PC-9 (cell line): ENCODE measurements around the gene ATP5F1A. TPM values are rescaled to one million over a fixed set of nuclear protein-coding genes. Genes with fewer than 3 reads are reported as not detected.
"Not testable (repeated sequence)": the region's sequence is repeated elsewhere in the genome, so short reads cannot be mapped to it uniquely, and the experiment has no call there.

Experiments
- BruUV-seq: library from RNA; stranded (reverse); fragments of 400-500 nt; replicated peaks from 2 replicates; lab custom pipeline; 2021; lab: Mats Ljungman, UMichigan
- CTCF ChIA-PET: fragments of 300-600 bp; sonication (Branson Sonifier 250); formaldehyde crosslinking; loops from one replicate; lab custom pipeline; 2022; ENCODE audit warnings: antibody characterized with exemption; lab: Charles Lee
- POLR2A ChIA-PET: fragments of 300-600 bp; sonication (Branson Sonifier 250); formaldehyde crosslinking; loops from one replicate; lab custom pipeline; 2022; ENCODE audit warnings: antibody characterized with exemption; ENCODE audit not compliant: unreplicated experiment; lab: Charles Lee
- DNase-seq, 2 experiments: peaks; one replicate each; pipeline versions ENCODE4 v3.0.0 to v3.0.0-alpha.2; 2015 to 2022; ENCODE audit warnings: mixed read lengths in 1 of 2
- H2AFZ ChIP-seq: fragments of 200-600 bp; sonication (generic); 2 replicates; pipeline ENCODE4 v1.8.1; 2017; ENCODE audit warnings: antibody characterized with exemption
- H3F3A ChIP-seq: fragments of 200-600 bp; sonication (generic); 2 replicates; pipeline ENCODE4 v1.8.1; 2017; ENCODE audit warnings: antibody characterized with exemption, mild to moderate bottlenecking, low read depth; ENCODE audit not compliant: insufficient read depth
- H3K27ac ChIP-seq: fragments of 200-600 bp; sonication (generic); 2 replicates; pipeline ENCODE4 v1.6.1; 2016; ENCODE audit warnings: mixed run types
- H3K27me3 ChIP-seq: fragments of 200-600 bp; sonication (generic); 2 replicates; pipeline ENCODE4 v1.6.1; 2016; ENCODE audit warnings: low read depth, mixed run types; ENCODE audit not compliant: insufficient read depth
- H3K36me3 ChIP-seq: fragments of 200-600 bp; sonication (generic); 2 replicates; pipeline ENCODE4 v1.6.1; 2016; ENCODE audit warnings: low read depth, mixed run types
- H3K4me1 ChIP-seq: fragments of 200-600 bp; sonication (generic); replicated peaks from 2 replicates; pipeline ENCODE4 v1.6.1; 2016; ENCODE audit warnings: mixed run types; ENCODE audit not compliant: insufficient read depth
- H3K4me2 ChIP-seq: fragments of 200-600 bp; sonication (generic); 2 replicates; pipeline ENCODE4 v1.6.1; 2017; ENCODE audit warnings: mixed run types
- H3K4me3 ChIP-seq: fragments of 200-600 bp; sonication (generic); 2 replicates; pipeline ENCODE4 v1.6.1; 2016; ENCODE audit warnings: mixed run types
- H3K79me2 ChIP-seq: fragments of 200-600 bp; sonication (generic); 2 replicates; pipeline ENCODE4 v1.6.1; 2017; ENCODE audit warnings: low read depth, mixed run types
- H3K9me2 ChIP-seq: fragments of 200-600 bp; sonication (generic); 2 replicates; pipeline ENCODE4 v1.8.1; 2017; ENCODE audit warnings: mild to moderate bottlenecking; ENCODE audit not compliant: insufficient read depth
- H3K9me3 ChIP-seq: fragments of 200-600 bp; sonication (generic); 2 replicates; pipeline ENCODE4 v1.8.1; 2016; ENCODE audit warnings: low read depth; ENCODE audit not compliant: insufficient read depth
- H4K20me1 ChIP-seq: fragments of 200-600 bp; sonication (generic); 2 replicates; pipeline ENCODE4 v1.8.1; 2017; ENCODE audit not compliant: insufficient read depth
- EZH2 ChIP-seq: fragments of 200-600 bp; sonication (generic); IDR thresholded peaks from 2 replicates; pipeline ENCODE4 v1.8.0; 2017; ENCODE audit warnings: antibody characterized with exemption, low read depth
- intact Hi-C: fragments of 100-400 bp; cut with micrococcal nuclease; formaldehyde crosslinking; loops from one replicate; pipeline ENCODE4 v1.10.0; 2022; ENCODE audit not compliant: unreplicated experiment
- total RNA-seq: library from RNA; stranded (reverse); gene quantifications from 2 replicates; pipeline ENCODE4 v1.2.3, GENCODE V29; 2021
- TF ChIP-seq, protein P1 (sequence below): fragments of 200-600 bp; sonication (generic); conservative IDR thresholded peaks from 2 replicates; pipeline ENCODE4 v1.6.1; 2017; ENCODE audit warnings: mixed run types, antibody characterized with exemption, mild to moderate bottlenecking, moderate library complexity

Gene ATP5F1A
- total RNA-seq, 1 experiment from 2014 or later, result 232 TPM

DNA sequence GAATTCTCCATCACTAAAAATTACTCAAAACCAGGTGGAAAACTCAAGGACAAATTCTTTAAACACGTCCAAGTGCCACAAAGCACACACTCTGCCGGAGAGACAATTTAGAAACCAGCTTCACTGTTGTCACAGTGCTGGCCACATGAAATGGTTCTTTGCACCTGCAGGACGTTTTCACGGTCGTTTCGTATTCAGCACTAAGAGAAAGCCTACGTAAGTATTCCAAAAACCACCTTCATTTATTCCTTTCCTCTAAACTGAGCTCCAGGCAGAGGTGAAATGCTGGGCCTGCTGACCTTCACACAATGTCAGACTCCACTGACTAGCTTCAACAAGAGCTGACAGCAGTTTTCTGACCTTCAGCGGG, 680 bp downstream of the ATP5F1A start:
- TF ChIP-seq EZH2, result no peak
- TF ChIP-seq, protein P1, sequence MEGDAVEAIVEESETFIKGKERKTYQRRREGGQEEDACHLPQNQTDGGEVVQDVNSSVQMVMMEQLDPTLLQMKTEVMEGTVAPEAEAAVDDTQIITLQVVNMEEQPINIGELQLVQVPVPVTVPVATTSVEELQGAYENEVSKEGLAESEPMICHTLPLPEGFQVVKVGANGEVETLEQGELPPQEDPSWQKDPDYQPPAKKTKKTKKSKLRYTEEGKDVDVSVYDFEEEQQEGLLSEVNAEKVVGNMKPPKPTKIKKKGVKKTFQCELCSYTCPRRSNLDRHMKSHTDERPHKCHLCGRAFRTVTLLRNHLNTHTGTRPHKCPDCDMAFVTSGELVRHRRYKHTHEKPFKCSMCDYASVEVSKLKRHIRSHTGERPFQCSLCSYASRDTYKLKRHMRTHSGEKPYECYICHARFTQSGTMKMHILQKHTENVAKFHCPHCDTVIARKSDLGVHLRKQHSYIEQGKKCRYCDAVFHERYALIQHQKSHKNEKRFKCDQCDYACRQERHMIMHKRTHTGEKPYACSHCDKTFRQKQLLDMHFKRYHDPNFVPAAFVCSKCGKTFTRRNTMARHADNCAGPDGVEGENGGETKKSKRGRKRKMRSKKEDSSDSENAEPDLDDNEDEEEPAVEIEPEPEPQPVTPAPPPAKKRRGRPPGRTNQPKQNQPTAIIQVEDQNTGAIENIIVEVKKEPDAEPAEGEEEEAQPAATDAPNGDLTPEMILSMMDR, result no peak
- Histone ChIP-seq H3K4me3 (peak overlapping the region; percentile 100), H3K27me3 (no peaks in the 10 kb centered on the region), H3K79me2 (peaks cover 56% of the 10 kb centered on the region), H3K36me3 (peaks cover 15% of the 10 kb centered on the region; the same call in 1 of the 2 replicates), H2AFZ (peak overlapping the region; percentile 99), H3K9me2 (no peaks in the 10 kb centered on the region), H3F3A (peaks cover 8% of the 10 kb centered on the region), H3K27ac (peak overlapping the region; percentile 55), H4K20me1 (peaks cover 12% of the 10 kb centered on the region), H3K9me3 (no peaks in the 10 kb centered on the region), H3K4me1 (peaks cover 21% of the 10 kb centered on the region), H3K4me2 (peak overlapping the region; percentile 90)
- BruUV-seq, result TSS peak; percentile 37
- no peak for DNase-seq
- intact Hi-C loops, result no loop called here
- POLR2A ChIA-PET, result interaction anchor here (0.7 kb wide), 1 partner anchor 55 kb away, joined by 27 read pairs; no protein-coding TSS in a partner anchor
- CTCF ChIA-PET, result no interaction called here

DNA sequence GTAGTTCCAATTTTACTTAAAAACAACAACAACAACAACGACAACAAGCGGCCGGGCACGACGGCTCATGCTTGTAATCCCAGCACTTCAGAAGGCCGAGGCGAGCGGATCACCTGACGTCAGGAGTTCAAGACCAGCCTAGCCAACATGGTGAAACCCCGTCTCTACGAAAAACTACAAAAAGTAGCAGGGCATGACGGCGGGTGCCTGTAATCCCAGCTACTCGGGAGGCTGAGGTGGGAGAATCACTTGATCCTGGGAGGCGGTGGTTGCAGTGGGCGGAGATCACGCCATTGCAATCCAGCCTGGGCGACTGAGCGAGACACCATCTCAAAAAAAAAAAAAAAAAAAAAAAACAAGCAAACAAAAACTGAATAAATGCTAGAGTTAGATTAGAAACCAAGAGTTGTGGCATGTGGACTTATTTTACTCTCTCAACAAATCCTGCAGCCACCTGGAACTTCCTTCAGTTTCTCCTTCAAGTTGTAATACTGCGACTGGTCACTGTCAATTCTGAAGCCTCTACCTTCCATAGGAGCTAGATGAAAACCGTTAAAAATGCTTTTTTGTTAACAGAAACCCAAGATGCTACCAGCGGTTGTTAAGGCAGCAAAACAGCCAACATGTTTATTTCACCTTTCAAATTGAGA, 1.3 kb downstream of the ATP5F1A start:
- H3K9me3 ChIP-seq, result no peaks in the 10 kb centered on the region
- no peak for DNase-seq
- H3K27me3 ChIP-seq, result no peaks in the 10 kb centered on the region
- intact Hi-C loops, result no loop called here
- peak overlapping the region; percentile 99 for H2AFZ ChIP-seq
- peaks cover 21% of the 10 kb centered on the region for H3K4me1 ChIP-seq
- ChIA-PET POLR2A (no interaction called here), CTCF (no interaction called here)
- peaks cover 57% of the 10 kb centered on the region for H3K79me2 ChIP-seq
- no peaks in the 10 kb centered on the region for H3K9me2 ChIP-seq
- peak overlapping the region; percentile 100 for H3K4me3 ChIP-seq
- no TSS peak for BruUV-seq
- TF ChIP-seq, protein P1, result no peak
- TF ChIP-seq EZH2, result no peak
- peak overlapping the region; percentile 90 for H3K4me2 ChIP-seq
- peaks cover 16% of the 10 kb centered on the region for H3K36me3 ChIP-seq
- H4K20me1 ChIP-seq, result peaks cover 13% of the 10 kb centered on the region
- peaks cover 8% of the 10 kb centered on the region for H3F3A ChIP-seq
- 0 out of 2 replicates have a peak overlapping the region, but pooled peaks have one; percentile 55 for H3K27ac ChIP-seq

DNA sequence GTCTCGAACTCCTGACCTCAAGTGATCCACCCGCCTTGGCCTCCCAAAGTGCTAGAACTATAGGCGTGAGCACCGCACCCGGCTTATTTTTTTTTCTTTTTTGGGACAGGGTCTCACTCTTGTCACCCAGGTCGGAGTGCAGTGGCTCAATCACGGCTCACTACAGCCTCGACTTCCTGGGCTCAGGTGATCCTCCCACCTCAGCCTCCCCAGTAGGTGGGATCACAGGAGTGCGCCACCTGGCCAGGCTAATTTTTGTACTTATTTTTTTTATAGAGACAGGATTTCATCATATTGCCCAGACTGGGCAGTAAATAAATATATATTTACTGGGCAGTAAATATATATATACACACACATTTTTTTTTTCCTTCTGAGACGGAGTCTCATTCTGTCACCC, 2.6 kb downstream of the ATP5F1A start:
- peaks cover 14% of the 10 kb centered on the region for H4K20me1 ChIP-seq
- peaks cover 21% of the 10 kb centered on the region for H3K4me1 ChIP-seq
- no TSS peak for BruUV-seq
- DNase-seq, result no peak
- H3K27ac ChIP-seq, result no peak overlapping the region
- ChIA-PET CTCF (no interaction called here), POLR2A (no interaction called here)
- H3K9me3 ChIP-seq, result no peaks in the 10 kb centered on the region
- TF ChIP-seq EZH2, result no peak
- TF ChIP-seq, protein P1, result no peak
- H3F3A ChIP-seq, result peaks cover 8% of the 10 kb centered on the region
- H3K36me3 ChIP-seq, result peaks cover 28% of the 10 kb centered on the region
- H2AFZ ChIP-seq, result no peak overlapping the region
- H3K27me3 ChIP-seq, result no peaks in the 10 kb centered on the region
- H3K9me2 ChIP-seq, result no peaks in the 10 kb centered on the region
- H3K4me3 ChIP-seq, result no peak overlapping the region
- peak overlapping the region; percentile 90; the same call in 1 of the 2 replicates for H3K4me2 ChIP-seq
- intact Hi-C loops, result no loop called here
- H3K79me2 ChIP-seq, result peaks cover 67% of the 10 kb centered on the region

DNA sequence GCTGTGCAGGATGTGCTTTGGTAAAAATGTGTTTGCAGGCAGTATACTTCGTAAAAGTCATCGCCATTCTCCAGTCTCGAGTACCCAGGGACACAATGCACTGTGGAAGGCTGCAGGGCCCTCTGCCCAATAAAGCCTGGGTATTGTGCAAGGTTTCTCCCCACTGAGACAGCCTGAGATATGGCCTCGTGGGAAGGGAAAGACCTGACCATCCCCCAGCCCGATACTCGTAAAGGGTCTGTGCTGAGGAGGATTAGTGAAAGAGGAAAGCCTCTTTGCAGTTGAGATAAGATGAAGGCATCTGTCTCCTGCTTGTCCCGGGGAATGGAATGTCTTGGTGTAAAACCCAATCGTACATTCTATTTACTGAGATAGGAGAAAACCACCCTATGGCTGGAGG, 9.6 kb downstream of the ATP5F1A start:
- H3K4me1 ChIP-seq, H3K4me2 ChIP-seq, H3K4me3 ChIP-seq, H3K27me3 ChIP-seq, H3F3A ChIP-seq, H3K27ac ChIP-seq, H3K9me3 ChIP-seq, POLR2A ChIA-PET, intact Hi-C loops, H3K9me2 ChIP-seq, CTCF ChIA-PET, DNase-seq, H2AFZ ChIP-seq, BruUV-seq, H4K20me1 ChIP-seq: not testable (repeated sequence)
- peaks cover 21% of the 10 kb centered on the region for H3K79me2 ChIP-seq
- H3K36me3 ChIP-seq, result peaks cover 73% of the 10 kb centered on the region
